Heart left ventricle (tissue), 16 donors: ENCODE measurements around the gene NEMP1. TPM values are rescaled to one million over a fixed set of nuclear protein-coding genes. Genes with fewer than 3 reads are reported as not detected.

Experiments
- ATAC-seq, 4 donors: fragments of 200-7000 bp; cut with Tn5 transposase; one replicate each; pipeline ENCODE4 v1.9.1; 2020 to 2022; ENCODE audit warnings: moderate library complexity in 4 of 4, mild to moderate bottlenecking in 3 of 4, moderate number of reproducible peaks in 1 of 4
- DNase-seq, 5 donors: peaks; one replicate each; pipeline ENCODE4 v3.0.0-alpha.2; 2020
- H3K27ac ChIP-seq, 12 donors: fragments of 200-600 bp; sonication (generic) in 4 of 12; one replicate each; pipeline versions ENCODE4 v1.5.0 to v1.8.0; 2016 to 2022; ENCODE audit warnings: mild to moderate bottlenecking in 2 of 12
- H3K27me3 ChIP-seq, 9 donors: fragments of 200-600 bp; sonication (generic) in 2 of 9; one replicate each; pipeline versions ENCODE4 v1.5.1 to v1.8.0; 2016 to 2022; ENCODE audit warnings: mild to moderate bottlenecking in 3 of 9
- H3K36me3 ChIP-seq, 9 donors: fragments of 200-600 bp; sonication (generic) in 2 of 9; one replicate each; pipeline versions ENCODE4 v1.5.0 to v1.8.0; 2018 to 2022; ENCODE audit warnings: mild to moderate bottlenecking in 2 of 9
- H3K4me1 ChIP-seq, 12 donors: fragments of 200-600 bp; sonication (generic) in 4 of 12; one replicate each; pipeline versions ENCODE4 v1.5.0 to v1.8.0; 2016 to 2022; ENCODE audit warnings: mild to moderate bottlenecking in 3 of 12
- H3K4me3 ChIP-seq, 12 donors: fragments of 200-600 bp; sonication (generic) in 4 of 12; one replicate each; pipeline versions ENCODE4 v1.5.0 to v1.8.0; 2017 to 2022; ENCODE audit warnings: mild to moderate bottlenecking in 9 of 12, moderate library complexity in 4 of 12
- H3K9me3 ChIP-seq, 12 donors: fragments of 200-600 bp; sonication (generic) in 4 of 12; one replicate each; pipeline versions ENCODE4 v1.5.0 to v1.8.0; 2016 to 2022; ENCODE audit warnings: mild to moderate bottlenecking in 1 of 12
- POLR2A ChIP-seq, 2 donors: fragments of 450-650 bp; IDR thresholded peaks; one replicate each; pipeline ENCODE4 v1.6.1; 2017; ENCODE audit warnings: antibody characterized with exemption in 2 of 2, mild to moderate bottlenecking in 2 of 2, moderate library complexity in 2 of 2
- WGBS, 4 donors: extraction: QIAGEN DNeasy Blood & Tissue Kit in 2 of 4; methylation state at CpG; one replicate each; pipeline versions ENCODE4 v1.1.5 to v1.1.7; 2013 to 2018; 5-methylcytosine and 5-hydroxymethylcytosine counted together
- intact Hi-C, 10 donors: fragments of 100-400 bp; cut with DNase I; formaldehyde crosslinking; loops; one replicate each; pipeline versions ENCODE4 v1.11.1 to v1.14.2; 2022
- polyA plus RNA-seq, 2 donors: library from polyadenylated mRNA; stranded (reverse); fragments of 200-250 nt; gene quantifications; one replicate each; pipeline ENCODE4 v1.2.3, GENCODE V29; 2013
- total RNA-seq, 9 donors: library from RNA; depleted of rRNA in 2 of 9; stranded (reverse); fragments of >200 nt in 2 of 9; fragmentation: NEBNext Ultra II Directional in 3 of 9; extraction: Animal tissue kit (Norgen Biotek cat#: 25700) in 3 of 9; gene quantifications; one replicate each; pipeline versions ENCODE4 v1.1.0 to v1.2.4, GENCODE V29; 2016 to 2023
- TF ChIP-seq, protein P1 (sequence below), 12 donors: fragments of 200-600 bp; sonication (generic) in 4 of 12; IDR thresholded peaks; one replicate each; pipeline versions ENCODE4 v1.5.0 to v1.8.0; 2018 to 2022; ENCODE audit warnings: antibody characterized with exemption in 12 of 12, mild to moderate bottlenecking in 5 of 12
- donor health status: ischemic (EF 13 %, LVEDD 7.1; RV severe dilation, severe dysfunction).
- donor health status: healthy with polysubstance abuse.
- donor health status: DM: no; HTN: yes; CAD: no.
- donor health status: DM: no; HTN: no; CAD: no.
- donor health status: ischemic (EF 25% LVEDD 6.9; RV normal size, moderate dysfunction).
- donor health status: ischemic (EF 25% LVEDD 5.7; RV mildly dilated, moderate dysfunction).
- donor health status: healthy.
- donor health status: DM: yes; HTN: yes; CAD: no.
- donor health status: ischemic (EF 35%, LVEDD 5.7; RV mildly dilated, moderate dysfunction).
- donor health status: nonischemic (EF 11% LVEDD 7.7; RV severe dilation, severe dysfunction).
- donor health status: DM: yes; HTN: yes; CAD: no.
- donor health status: PGD.
- donor health status: ischemic (EF 29% LVEDD 5.4; RV normal size, mild dysfunction).
- donor health status: nonischemic (EF 23%, LVEDD 6.1; RV moderate dilation, normal function).

The NEMP1 gene
- total and polyA plus RNA-seq, 11 donors: 1.4 to 12.0 (median 3.5) TPM

DNA sequence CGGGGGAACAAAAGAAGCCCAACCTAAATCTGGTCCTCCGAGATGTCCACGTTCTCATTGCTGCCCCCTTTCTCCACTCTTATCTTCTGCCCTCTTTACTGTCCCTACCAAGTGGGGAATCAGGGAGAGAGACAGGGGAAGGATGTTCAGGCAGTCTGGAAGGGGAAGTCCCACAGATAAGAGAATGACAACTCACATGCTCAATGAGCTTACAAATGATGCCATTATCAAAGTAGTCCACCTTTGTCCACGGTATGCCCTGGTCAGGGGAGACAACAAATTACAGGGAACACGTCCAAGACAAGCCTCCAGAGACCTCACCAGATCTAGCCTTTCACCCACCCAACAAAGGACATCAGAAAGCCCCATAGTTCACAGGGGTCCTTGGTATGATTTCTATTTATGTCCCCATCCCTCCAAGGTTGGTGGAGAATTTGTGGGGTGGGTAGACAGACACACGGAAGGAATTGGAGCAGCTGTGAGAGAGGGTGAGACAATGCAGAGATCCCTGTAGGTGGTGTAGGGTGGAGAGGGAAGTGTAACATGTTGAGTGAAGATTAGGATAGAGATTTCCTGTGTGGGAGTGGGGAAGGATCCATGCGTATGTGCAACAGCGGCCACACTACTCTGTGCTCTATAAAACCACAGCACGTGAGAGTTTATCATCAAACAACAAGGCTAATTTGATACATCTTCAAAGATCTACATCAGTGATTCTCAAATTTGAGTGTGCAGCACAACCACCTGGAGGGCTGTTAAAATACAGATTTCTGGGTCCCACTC is 39.4 kb downstream of the NEMP1 start:
- no peak for DNase-seq
- H3K27me3 ChIP-seq: peaks cover 0 to 7% (median 0%) of the 10 kb centered on the region in 9 donors
- ATAC-seq: no peak
- H3K9me3 ChIP-seq: no peaks in the 10 kb centered on the region
- H3K27ac ChIP-seq: no peak overlapping the region
- H3K36me3 ChIP-seq: no peaks in the 10 kb centered on the region
- TF ChIP-seq, protein P1, sequence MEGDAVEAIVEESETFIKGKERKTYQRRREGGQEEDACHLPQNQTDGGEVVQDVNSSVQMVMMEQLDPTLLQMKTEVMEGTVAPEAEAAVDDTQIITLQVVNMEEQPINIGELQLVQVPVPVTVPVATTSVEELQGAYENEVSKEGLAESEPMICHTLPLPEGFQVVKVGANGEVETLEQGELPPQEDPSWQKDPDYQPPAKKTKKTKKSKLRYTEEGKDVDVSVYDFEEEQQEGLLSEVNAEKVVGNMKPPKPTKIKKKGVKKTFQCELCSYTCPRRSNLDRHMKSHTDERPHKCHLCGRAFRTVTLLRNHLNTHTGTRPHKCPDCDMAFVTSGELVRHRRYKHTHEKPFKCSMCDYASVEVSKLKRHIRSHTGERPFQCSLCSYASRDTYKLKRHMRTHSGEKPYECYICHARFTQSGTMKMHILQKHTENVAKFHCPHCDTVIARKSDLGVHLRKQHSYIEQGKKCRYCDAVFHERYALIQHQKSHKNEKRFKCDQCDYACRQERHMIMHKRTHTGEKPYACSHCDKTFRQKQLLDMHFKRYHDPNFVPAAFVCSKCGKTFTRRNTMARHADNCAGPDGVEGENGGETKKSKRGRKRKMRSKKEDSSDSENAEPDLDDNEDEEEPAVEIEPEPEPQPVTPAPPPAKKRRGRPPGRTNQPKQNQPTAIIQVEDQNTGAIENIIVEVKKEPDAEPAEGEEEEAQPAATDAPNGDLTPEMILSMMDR (IDR thresholded peaks at IDR 0.05): no peak
- no peak for TF ChIP-seq POLR2A (IDR thresholded peaks at IDR 0.05)
- intact Hi-C loops: no loop called here
- H3K4me1 ChIP-seq: no peaks in the 10 kb centered on the region
- no peak overlapping the region for H3K4me3 ChIP-seq
- WGBS, 4 donors: 67 to 72% (median 69%) methylated on average over 9 of the region's 9 CpGs

DNA sequence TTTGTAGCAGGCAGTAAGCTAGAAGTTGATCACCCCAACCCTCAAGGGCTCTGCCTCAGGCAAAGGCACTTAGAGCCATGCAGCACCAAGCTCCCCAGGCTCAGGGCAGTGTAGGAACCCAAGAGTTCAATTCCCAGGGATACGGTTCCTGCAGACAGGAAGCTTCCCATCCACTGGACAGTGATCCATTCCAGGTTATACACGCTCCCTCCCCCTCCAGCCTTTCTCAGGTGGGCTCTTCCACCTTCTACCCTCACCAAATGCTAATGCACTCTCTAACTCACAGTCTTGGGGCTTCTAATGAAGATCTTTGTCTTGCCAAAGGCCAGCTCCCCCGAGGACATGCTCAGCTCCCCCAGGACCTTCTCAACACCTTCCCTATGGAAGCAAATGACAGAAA is 41.3 kb downstream of the NEMP1 start:
- DNase-seq (no peak), ATAC-seq (no peak)
- TF ChIP-seq POLR2A (IDR thresholded peaks at IDR 0.05): no peak
- TF ChIP-seq, protein P1 (IDR thresholded peaks at IDR 0.05): no peak
- Histone ChIP-seq H3K36me3 (no peaks in the 10 kb centered on the region), H3K9me3 (no peaks in the 10 kb centered on the region), H3K4me1 (no peaks in the 10 kb centered on the region), H3K27ac (no peak overlapping the region), H3K27me3 (peaks cover 0 to 6% (median 0%) of the 10 kb centered on the region in 9 donors), H3K4me3 (no peak overlapping the region)
- intact Hi-C loops: no loop called here
- WGBS, 4 donors: 58 to 70% (median 64%) methylated on average over 3 of the region's 3 CpGs

DNA sequence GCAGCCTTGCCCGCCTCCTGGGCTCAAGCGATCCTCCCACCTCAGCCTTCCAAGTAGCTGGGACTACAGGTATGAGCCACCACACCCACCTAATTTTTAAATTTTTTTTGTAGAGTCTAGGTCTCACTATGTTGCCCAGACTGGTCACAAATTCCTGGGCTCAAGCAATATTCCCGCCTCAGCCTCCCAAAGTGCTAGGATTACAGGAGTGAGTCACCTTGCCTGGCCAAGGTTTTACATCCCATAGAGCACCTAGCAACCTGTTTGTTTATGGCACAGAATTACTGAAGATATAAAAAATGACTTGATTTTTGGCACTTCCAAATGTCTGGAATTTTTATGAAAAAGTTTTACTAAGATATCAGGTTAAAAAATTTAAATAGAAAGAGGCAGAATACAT is 45.2 kb downstream of the NEMP1 start:
- no peaks in the 10 kb centered on the region for H3K36me3 ChIP-seq
- H3K27me3 ChIP-seq: peaks cover 0 to 5% (median 0%) of the 10 kb centered on the region in 9 donors
- H3K4me1 ChIP-seq: peaks cover 0 to 4% (median 0%) of the 10 kb centered on the region in 12 donors
- ATAC-seq (no peak), DNase-seq (no peak)
- TF ChIP-seq, protein P1 (IDR thresholded peaks at IDR 0.05): no peak
- TF ChIP-seq POLR2A (IDR thresholded peaks at IDR 0.05): no peak
- H3K4me3 ChIP-seq: no peak overlapping the region
- no peak overlapping the region for H3K27ac ChIP-seq
- WGBS, 4 donors: 93 to 96% (median 95%) methylated on average over 3 of the region's 3 CpGs
- no peaks in the 10 kb centered on the region for H3K9me3 ChIP-seq
- intact Hi-C loops: no loop called here

DNA sequence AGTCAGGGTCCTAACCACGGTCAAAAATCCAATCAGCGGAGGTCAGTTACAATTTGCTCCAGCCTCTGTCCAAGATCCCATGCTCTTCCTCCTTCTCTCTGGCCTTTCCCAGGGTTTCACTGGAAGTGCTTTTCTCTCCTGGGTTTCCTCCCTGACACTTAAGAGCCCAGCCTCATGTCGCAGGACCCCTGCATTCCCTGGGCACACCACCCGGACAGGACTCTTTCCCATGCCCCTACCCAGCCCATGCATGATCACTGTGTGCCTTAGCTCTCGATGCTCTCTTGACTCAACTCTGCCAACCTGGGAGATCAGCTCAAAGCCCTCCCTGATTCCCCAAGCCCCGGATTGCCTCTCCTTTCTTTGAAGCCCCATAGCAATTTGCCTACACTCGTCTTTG is 46.8 kb downstream of the NEMP1 start:
- intact Hi-C loops: no loop called here
- no peak for TF ChIP-seq POLR2A (IDR thresholded peaks at IDR 0.05)
- TF ChIP-seq, protein P1 (IDR thresholded peaks at IDR 0.05): no peak
- no peaks in the 10 kb centered on the region for H3K9me3 ChIP-seq
- WGBS, 4 donors: 81 to 84% (median 82%) methylated on average over 7 of the region's 7 CpGs
- no peaks in the 10 kb centered on the region for H3K36me3 ChIP-seq
- peaks cover 0 to 5% (median 0%) of the 10 kb centered on the region in 9 donors for H3K27me3 ChIP-seq
- DNase-seq: no peak
- H3K4me1 ChIP-seq: peaks cover 0 to 8% (median 0%) of the 10 kb centered on the region in 12 donors
- ATAC-seq: no peak
- no peak overlapping the region for H3K27ac ChIP-seq
- H3K4me3 ChIP-seq: no peak overlapping the region
